MM.1S (cell line): ENCODE measurements around the gene GFI1B.

Source experiments
- EZH2 ChIP-seq: fragments of 300-600 bp; sonication (generic); optimal IDR thresholded peaks from 2 replicates; pipeline ENCODE3; 2017; ENCODE audit warnings: low read depth, mild to moderate bottlenecking, antibody characterized with exemption, low read length, mixed read lengths
- TF ChIP-seq, protein P1 (sequence below): fragments of 300-600 bp; sonication (generic); IDR thresholded peaks from 2 replicates; pipeline ENCODE4 v1.5.1; 2016; ENCODE audit warnings: antibody characterized with exemption, low read length, mixed read lengths

DNA sequence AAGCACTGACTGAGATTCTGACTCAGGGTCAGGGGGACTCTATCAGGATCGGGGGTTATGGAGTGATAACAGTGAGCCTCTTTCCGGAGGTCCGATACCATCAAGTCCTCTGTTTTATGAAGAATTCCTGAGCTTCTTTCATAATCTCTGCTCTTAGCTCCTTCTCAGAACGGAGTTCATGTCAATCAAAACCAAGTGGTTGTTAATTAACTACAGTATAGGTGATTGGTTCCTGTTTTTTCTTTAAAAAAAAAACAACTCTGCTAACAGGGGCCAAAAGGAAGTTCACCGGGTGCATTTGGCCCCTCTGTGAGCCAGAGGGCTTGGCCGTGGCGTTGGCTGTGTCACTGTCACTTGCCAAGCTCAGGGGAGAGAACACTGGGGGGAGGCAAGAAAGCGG lies 4.0 kb downstream of the GFI1B start:
- TF ChIP-seq, protein P1, sequence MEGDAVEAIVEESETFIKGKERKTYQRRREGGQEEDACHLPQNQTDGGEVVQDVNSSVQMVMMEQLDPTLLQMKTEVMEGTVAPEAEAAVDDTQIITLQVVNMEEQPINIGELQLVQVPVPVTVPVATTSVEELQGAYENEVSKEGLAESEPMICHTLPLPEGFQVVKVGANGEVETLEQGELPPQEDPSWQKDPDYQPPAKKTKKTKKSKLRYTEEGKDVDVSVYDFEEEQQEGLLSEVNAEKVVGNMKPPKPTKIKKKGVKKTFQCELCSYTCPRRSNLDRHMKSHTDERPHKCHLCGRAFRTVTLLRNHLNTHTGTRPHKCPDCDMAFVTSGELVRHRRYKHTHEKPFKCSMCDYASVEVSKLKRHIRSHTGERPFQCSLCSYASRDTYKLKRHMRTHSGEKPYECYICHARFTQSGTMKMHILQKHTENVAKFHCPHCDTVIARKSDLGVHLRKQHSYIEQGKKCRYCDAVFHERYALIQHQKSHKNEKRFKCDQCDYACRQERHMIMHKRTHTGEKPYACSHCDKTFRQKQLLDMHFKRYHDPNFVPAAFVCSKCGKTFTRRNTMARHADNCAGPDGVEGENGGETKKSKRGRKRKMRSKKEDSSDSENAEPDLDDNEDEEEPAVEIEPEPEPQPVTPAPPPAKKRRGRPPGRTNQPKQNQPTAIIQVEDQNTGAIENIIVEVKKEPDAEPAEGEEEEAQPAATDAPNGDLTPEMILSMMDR: no peak
- TF ChIP-seq EZH2: no peak
